Progenitor cell of endocrine pancreas (in vitro differentiated cells): Measurements from ENCODE around the gene MRPL52. TPM values are rescaled to one million over a fixed set of nuclear protein-coding genes. Genes with fewer than 3 reads are reported as not detected.

Experiments
- DNase-seq: peaks from one replicate; pipeline ENCODE4 v3.0.0; 2021; ENCODE audit warnings: low spot score; ENCODE audit not compliant: unreplicated experiment
- H3K27ac Mint-ChIP-seq: 2 replicates; pipeline ENCODE4 v1.8.0; 2021; ENCODE audit warnings: mild to moderate bottlenecking, moderate library complexity, mixed read lengths
- H3K27me3 Mint-ChIP-seq: 2 replicates; pipeline ENCODE4 v1.8.0; 2021; ENCODE audit warnings: mixed read lengths
- H3K36me3 Mint-ChIP-seq: 2 replicates; pipeline ENCODE4 v1.8.0; 2022; ENCODE audit warnings: mixed read lengths; ENCODE audit not compliant: insufficient read depth
- H3K4me1 Mint-ChIP-seq: 2 replicates; pipeline ENCODE4 v1.8.0; 2021; ENCODE audit warnings: low read depth, mixed read lengths
- H3K4me3 Mint-ChIP-seq: 2 replicates; pipeline ENCODE4 v1.8.0; 2021; ENCODE audit warnings: low read depth, mild to moderate bottlenecking, moderate library complexity, mixed read lengths
- H3K9me3 Mint-ChIP-seq: 2 replicates; pipeline ENCODE4 v1.8.0; 2021; ENCODE audit warnings: low read depth, mixed read lengths
- CTCF ChIP-seq: fragments of 200-600 bp; sonication (generic); IDR thresholded peaks from one replicate; pipeline ENCODE4 v1.5.0; 2021; ENCODE audit warnings: antibody characterized with exemption, mild to moderate bottlenecking; ENCODE audit not compliant: unreplicated experiment
- total RNA-seq: library from RNA; stranded (reverse); gene quantifications from 2 replicates; pipeline ENCODE4 v1.2.1, GENCODE V29; 2021

The MRPL52 gene
- total RNA-seq, 1 donor from 2014 or later = 121 TPM

DNA sequence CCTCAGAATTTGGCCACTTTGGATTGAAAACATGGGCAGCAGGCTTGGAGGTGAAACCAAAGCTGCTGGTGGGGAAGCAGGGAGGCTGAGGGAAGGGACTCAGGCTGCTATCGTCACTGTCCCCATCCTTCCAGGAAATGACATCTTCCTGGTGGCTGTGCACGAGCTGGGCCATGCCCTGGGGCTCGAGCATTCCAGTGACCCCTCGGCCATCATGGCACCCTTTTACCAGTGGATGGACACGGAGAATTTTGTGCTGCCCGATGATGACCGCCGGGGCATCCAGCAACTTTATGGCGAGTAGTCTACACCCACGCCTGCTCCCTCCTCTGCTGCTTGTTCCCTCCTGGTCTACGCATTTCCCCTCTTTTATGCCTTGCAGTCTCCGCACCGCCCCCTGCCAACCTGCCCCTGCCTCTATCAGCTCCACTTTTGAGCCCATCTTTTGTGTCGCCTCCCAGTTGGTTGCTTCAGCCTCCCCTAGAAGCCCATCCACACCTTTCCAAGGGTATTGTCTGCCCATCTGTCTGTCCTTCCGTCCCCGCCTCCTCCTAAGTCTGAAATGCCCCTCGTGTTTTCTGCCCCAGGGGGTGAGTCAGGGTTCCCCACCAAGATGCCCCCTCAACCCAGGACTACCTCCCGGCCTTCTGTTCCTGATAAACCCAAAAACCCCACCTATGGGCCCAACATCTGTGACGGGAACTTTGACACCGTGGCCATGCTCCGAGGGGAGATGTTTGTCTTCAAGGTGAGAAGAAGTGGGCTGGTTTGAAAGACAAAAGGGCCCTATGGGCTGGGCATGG is 13.6 kb downstream of the MRPL52 start:
- Mint-ChIP-seq H3K27me3 (no peaks in the 10 kb centered on the region), H3K9me3 (no peaks in the 10 kb centered on the region), H3K4me3 (no peak overlapping the region), H3K4me1 (peaks cover 9% of the 10 kb centered on the region), H3K36me3 (peaks cover 16% of the 10 kb centered on the region), H3K27ac (no peak overlapping the region)
- no peak for TF ChIP-seq CTCF
- DNase-seq = no peak

DNA sequence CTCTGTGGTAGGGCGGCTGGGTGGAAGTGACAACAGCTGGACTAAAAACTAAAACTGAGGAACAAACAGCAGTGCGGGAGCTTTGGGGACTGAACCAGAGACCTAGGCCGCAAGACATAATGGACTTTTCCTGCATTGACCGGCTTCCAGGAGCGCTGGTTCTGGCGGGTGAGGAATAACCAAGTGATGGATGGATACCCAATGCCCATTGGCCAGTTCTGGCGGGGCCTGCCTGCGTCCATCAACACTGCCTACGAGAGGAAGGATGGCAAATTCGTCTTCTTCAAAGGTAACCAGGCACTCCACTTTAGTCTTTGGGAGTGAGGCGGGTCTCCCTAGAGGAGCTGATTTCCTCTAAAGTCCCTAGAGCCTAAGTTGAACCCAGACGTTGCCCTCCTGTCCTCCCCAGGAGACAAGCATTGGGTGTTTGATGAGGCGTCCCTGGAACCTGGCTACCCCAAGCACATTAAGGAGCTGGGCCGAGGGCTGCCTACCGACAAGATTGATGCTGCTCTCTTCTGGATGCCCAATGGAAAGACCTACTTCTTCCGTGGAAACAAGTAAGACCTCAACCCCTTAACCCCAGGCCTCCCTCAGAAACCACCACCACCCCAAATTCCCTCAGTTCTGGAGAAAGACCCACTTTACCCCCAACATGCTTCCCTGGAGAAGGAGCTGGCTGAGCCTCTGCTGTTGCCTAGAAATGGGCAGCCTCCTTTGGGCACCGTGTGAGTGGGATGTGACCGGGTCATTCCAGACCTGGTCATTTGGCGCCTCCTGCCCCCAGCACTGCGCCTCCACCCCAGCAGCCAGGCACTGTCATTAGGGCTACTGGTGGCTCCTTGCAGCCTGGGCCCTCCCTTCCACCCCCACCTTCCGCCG is 14.8 kb downstream of the MRPL52 start:
- no peaks in the 10 kb centered on the region for H3K27me3 Mint-ChIP-seq
- no peak overlapping the region for H3K4me3 Mint-ChIP-seq
- no peaks in the 10 kb centered on the region for H3K9me3 Mint-ChIP-seq
- peaks cover 2% of the 10 kb centered on the region for H3K4me1 Mint-ChIP-seq
- no peak overlapping the region for H3K27ac Mint-ChIP-seq
- TF ChIP-seq CTCF = no peak
- H3K36me3 Mint-ChIP-seq = peaks cover 16% of the 10 kb centered on the region
- DNase-seq = no peak

DNA sequence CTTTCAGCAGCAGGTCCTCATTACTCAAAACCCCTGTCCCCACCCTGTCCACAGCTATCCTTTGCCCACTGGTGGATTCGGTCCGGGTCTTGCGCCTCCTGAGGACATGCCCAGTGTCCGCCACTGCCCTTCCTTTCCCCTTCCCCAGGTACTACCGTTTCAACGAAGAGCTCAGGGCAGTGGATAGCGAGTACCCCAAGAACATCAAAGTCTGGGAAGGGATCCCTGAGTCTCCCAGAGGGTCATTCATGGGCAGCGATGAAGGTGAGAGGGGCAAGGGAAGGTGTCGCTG is 15.4 kb downstream of the MRPL52 start:
- no peak overlapping the region for H3K27ac Mint-ChIP-seq

DNA sequence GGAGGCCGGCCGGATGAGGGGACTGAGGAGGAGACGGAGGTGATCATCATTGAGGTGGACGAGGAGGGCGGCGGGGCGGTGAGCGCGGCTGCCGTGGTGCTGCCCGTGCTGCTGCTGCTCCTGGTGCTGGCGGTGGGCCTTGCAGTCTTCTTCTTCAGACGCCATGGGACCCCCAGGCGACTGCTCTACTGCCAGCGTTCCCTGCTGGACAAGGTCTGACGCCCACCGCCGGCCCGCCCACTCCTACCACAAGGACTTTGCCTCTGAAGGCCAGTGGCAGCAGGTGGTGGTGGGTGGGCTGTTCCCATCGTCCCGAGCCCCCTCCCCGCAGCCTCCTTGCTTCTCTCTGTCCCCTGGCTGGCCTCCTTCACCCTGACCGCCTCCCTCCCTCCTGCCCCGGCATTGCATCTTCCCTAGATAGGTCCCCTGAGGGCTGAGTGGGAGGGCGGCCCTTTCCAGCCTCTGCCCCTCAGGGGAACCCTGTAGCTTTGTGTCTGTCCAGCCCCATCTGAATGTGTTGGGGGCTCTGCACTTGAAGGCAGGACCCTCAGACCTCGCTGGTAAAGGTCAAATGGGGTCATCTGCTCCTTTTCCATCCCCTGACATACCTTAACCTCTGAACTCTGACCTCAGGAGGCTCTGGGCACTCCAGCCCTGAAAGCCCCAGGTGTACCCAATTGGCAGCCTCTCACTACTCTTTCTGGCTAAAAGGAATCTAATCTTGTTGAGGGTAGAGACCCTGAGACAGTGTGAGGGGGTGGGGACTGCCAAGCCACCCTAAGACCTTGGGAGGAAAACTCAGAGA is 16.3 kb downstream of the MRPL52 start:
- Mint-ChIP-seq H3K36me3 (peaks cover 16% of the 10 kb centered on the region), H3K4me3 (no peak overlapping the region), H3K27me3 (no peaks in the 10 kb centered on the region), H3K27ac (no peak overlapping the region), H3K9me3 (no peaks in the 10 kb centered on the region), H3K4me1 (peaks cover 2% of the 10 kb centered on the region)
- TF ChIP-seq CTCF = no peak
- DNase-seq = no peak

More for the DNA sequence above, 15.4 kb downstream of the MRPL52 start:
- DNase-seq = no peak
- Mint-ChIP-seq H3K27me3 (no peaks in the 10 kb centered on the region), H3K4me1 (peaks cover 2% of the 10 kb centered on the region), H3K36me3 (peaks cover 16% of the 10 kb centered on the region), H3K9me3 (no peaks in the 10 kb centered on the region), H3K4me3 (no peak overlapping the region)
- TF ChIP-seq CTCF = no peak

- H3K4me1 Mint-ChIP-seq = peaks cover 2% of the 10 kb centered on the region
- H3K27me3 Mint-ChIP-seq = no peaks in the 10 kb centered on the region
- no peak overlapping the region for H3K27ac Mint-ChIP-seq
- H3K4me3 Mint-ChIP-seq = no peak overlapping the region
- H3K9me3 Mint-ChIP-seq = no peaks in the 10 kb centered on the region
- no peak for TF ChIP-seq CTCF
- peaks cover 12% of the 10 kb centered on the region for H3K36me3 Mint-ChIP-seq
- DNase-seq = no peak
Observed at GRCh38 chr14:22846811-22847307, 17.2 kb downstream of the MRPL52 start.
